Vagina (tissue), 2 donors: ENCODE data around the gene YEATS4. TPM values are rescaled to one million over a fixed set of nuclear protein-coding genes. Genes with fewer than 3 reads are reported as not detected.

Experiments
- DNase-seq, 2 donors: peaks; one replicate each; pipeline ENCODE4 v3.0.0-alpha.2; 2017; ENCODE audit errors: extremely low spot score in 2 of 2
- H3K27ac ChIP-seq: fragments of 200-600 bp; sonication (generic); one replicate; pipeline ENCODE4 v1.5.1; 2019
- H3K27me3 ChIP-seq: fragments of 200-600 bp; sonication (generic); one replicate; pipeline ENCODE4 v1.5.1; 2019
- H3K36me3 ChIP-seq, 2 donors: fragments of 200-600 bp; sonication (generic); one replicate each; pipeline ENCODE4 v1.5.1; 2017 to 2019
- H3K4me1 ChIP-seq: fragments of 200-600 bp; sonication (generic); one replicate; pipeline ENCODE4 v1.5.1; 2019
- H3K4me3 ChIP-seq, 2 donors: fragments of 200-600 bp; sonication (generic); 1 replicate in 1 of 2; 2 replicates in 1 of 2; pipeline ENCODE4 v1.5.1; 2016 to 2019
- H3K9me3 ChIP-seq: fragments of 200-600 bp; sonication (generic); one replicate; pipeline ENCODE4 v1.5.1; 2019
- POLR2A ChIP-seq, 2 donors: fragments of 450-650 bp; IDR thresholded peaks; one replicate each; pipeline ENCODE4 v1.6.1; 2017; ENCODE audit warnings: antibody characterized with exemption in 2 of 2, mild to moderate bottlenecking in 2 of 2, moderate library complexity in 2 of 2
- POLR2AphosphoS5 ChIP-seq, 2 donors: sonication (generic); formaldehyde crosslinking; IDR thresholded peaks; one replicate each; pipeline ENCODE4 v1.9.0; 2017; ENCODE audit warnings: antibody characterized with exemption in 2 of 2, mild to moderate bottlenecking in 2 of 2, low read depth in 1 of 2; ENCODE audit not compliant: insufficient read depth in 1 of 2
- intact Hi-C: fragments of 100-400 bp; cut with DNase I; formaldehyde crosslinking; loops from one replicate; pipeline ENCODE4 v1.15.1; 2023
- total RNA-seq: library from RNA; depleted of rRNA; stranded (reverse); fragments of >200 nt; gene quantifications from one replicate; pipeline ENCODE4 v1.2.3, GENCODE V29; 2016
- TF ChIP-seq, protein P1 (sequence below), 3 experiments: fragments of 450-650 bp in 2 of 3; fragments of 200-600 bp in 1 of 3; sonication (generic) in 1 of 3; IDR thresholded peaks; one replicate each; pipeline ENCODE4 v1.5.1; 2017 to 2019; ENCODE audit warnings: antibody characterized with exemption in 3 of 3, mild to moderate bottlenecking in 2 of 3, moderate library complexity in 2 of 3

Gene YEATS4
- total RNA-seq, 1 donor from 2014 or later = 6.1 TPM

DNA sequence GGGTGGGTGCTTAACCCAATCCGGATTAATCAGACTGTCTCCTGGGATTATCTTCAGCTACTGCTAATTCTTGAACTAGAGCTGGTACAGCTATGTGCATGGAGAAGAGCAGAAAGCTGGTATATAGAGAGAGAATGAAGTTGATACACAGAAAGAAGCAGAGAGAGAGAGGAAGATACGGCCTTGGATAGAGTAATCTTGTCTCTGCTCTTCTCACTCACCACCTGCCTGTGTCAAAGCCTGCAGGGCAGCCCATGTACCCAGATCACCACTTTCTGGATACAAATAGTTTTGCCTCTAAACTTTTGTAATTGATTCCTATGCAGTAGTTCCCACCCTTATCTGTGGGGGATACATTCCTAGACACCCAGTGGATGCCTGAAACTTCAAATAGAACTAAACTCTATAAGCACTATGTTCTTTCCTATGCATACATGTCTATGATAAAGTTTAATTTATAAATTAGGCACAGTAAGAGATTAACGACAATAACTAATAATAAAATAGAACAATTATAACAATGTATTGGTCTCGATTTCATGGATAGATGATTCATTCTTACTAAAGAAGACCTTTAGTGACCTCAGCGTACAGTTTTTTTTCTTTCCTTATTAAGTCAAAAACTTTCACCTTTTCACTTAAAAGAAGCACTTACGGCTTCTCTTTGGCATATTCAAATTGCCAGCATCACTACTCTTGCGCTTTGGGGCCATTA lies 45.5 kb downstream of the YEATS4 start:
- no peak for DNase-seq
- TF ChIP-seq, protein P1, sequence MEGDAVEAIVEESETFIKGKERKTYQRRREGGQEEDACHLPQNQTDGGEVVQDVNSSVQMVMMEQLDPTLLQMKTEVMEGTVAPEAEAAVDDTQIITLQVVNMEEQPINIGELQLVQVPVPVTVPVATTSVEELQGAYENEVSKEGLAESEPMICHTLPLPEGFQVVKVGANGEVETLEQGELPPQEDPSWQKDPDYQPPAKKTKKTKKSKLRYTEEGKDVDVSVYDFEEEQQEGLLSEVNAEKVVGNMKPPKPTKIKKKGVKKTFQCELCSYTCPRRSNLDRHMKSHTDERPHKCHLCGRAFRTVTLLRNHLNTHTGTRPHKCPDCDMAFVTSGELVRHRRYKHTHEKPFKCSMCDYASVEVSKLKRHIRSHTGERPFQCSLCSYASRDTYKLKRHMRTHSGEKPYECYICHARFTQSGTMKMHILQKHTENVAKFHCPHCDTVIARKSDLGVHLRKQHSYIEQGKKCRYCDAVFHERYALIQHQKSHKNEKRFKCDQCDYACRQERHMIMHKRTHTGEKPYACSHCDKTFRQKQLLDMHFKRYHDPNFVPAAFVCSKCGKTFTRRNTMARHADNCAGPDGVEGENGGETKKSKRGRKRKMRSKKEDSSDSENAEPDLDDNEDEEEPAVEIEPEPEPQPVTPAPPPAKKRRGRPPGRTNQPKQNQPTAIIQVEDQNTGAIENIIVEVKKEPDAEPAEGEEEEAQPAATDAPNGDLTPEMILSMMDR (IDR thresholded peaks at IDR 0.05) = no peak
- TF ChIP-seq POLR2A (IDR thresholded peaks at IDR 0.05) (no peak), POLR2AphosphoS5 (IDR thresholded peaks at IDR 0.05; ENCODE audit: insufficient read depth in 1 of 2, low read depth in 1 of 2) (no peak)
- no peak overlapping the region for H3K4me3 ChIP-seq
- H3K27me3 ChIP-seq = no peaks in the 10 kb centered on the region
- H3K27ac ChIP-seq = no peak overlapping the region
- H3K9me3 ChIP-seq = no peaks in the 10 kb centered on the region
- no peaks in the 10 kb centered on the region for H3K4me1 ChIP-seq
- no peaks in the 10 kb centered on the region for H3K36me3 ChIP-seq
- intact Hi-C loops = no loop called here

DNA sequence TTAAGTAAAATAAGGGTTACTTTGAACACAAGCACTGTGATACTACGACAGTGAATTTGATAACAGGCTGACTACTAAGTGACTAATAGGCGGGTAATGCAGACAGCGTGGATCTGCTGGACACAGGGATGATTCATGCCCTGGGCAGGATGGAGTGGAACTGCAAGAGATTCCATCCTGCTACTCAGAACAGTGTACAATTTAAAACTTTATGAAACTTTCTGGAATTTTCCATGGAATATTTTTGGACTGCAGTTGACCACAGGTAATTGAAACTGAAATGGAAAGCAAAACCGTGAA lies 46.0 kb downstream of the YEATS4 start:
- H3K27me3 ChIP-seq = no peaks in the 10 kb centered on the region
- no peaks in the 10 kb centered on the region for H3K4me1 ChIP-seq
- intact Hi-C loops = no loop called here
- no peaks in the 10 kb centered on the region for H3K36me3 ChIP-seq
- DNase-seq = no peak
- no peak overlapping the region for H3K27ac ChIP-seq
- TF ChIP-seq, protein P1 (IDR thresholded peaks at IDR 0.05) = no peak
- TF ChIP-seq POLR2AphosphoS5 (IDR thresholded peaks at IDR 0.05; ENCODE audit: insufficient read depth in 1 of 2, low read depth in 1 of 2) (no peak), POLR2A (IDR thresholded peaks at IDR 0.05) (no peak)
- H3K4me3 ChIP-seq = no peak overlapping the region
- H3K9me3 ChIP-seq = no peaks in the 10 kb centered on the region

DNA sequence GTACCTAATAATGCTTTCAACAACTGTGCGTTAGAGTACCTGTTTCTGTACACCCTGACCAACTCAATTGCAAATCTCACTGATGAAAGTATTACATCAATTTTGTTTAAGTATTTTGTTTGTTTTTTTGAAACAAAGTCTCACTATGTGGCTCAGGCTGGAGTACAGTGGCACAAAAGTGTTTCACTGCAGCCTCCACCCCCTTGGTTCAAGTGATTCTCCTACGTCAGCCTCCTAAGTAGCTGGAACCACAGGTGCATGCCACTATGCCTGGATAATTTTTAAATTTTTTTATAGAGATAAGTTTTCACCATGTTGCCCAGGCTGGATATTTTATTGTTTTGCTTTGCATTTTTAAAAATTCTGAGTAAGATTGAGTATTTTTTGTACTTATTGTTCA lies 46.7 kb downstream of the YEATS4 start:
- H3K9me3 ChIP-seq = no peaks in the 10 kb centered on the region
- TF ChIP-seq POLR2A (IDR thresholded peaks at IDR 0.05) (no peak), POLR2AphosphoS5 (IDR thresholded peaks at IDR 0.05; ENCODE audit: insufficient read depth in 1 of 2, low read depth in 1 of 2) (no peak)
- TF ChIP-seq, protein P1 (IDR thresholded peaks at IDR 0.05) = no peak
- no peaks in the 10 kb centered on the region for H3K36me3 ChIP-seq
- intact Hi-C loops = no loop called here
- DNase-seq = no peak
- no peaks in the 10 kb centered on the region for H3K27me3 ChIP-seq
- H3K4me3 ChIP-seq = no peak overlapping the region
- H3K4me1 ChIP-seq = no peaks in the 10 kb centered on the region
- no peak overlapping the region for H3K27ac ChIP-seq

DNA sequence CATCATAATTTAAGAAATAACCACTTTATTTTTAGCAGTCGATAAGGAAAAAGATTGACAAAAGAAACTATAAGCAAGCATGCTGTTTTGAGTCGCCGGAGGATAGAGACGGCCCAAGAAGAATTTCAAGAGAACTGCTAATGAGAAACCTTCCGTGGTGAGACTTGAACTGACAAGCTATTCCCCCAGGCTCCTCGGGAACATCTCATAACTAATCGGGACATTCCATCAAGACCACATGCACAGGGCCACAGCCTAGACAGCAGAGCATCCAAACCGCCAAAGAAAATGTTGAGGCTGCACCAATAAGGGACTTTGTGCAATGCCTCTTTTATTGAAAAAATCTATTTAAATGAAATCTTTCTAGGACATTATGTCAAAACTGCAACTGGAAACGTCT lies 51.0 kb downstream of the YEATS4 start:
- no peak for TF ChIP-seq POLR2AphosphoS5 (IDR thresholded peaks at IDR 0.05; ENCODE audit: insufficient read depth in 1 of 2, low read depth in 1 of 2)
- TF ChIP-seq POLR2A (IDR thresholded peaks at IDR 0.05) = no peak
- TF ChIP-seq, protein P1 (IDR thresholded peaks at IDR 0.05) = no peak
- Histone ChIP-seq H3K9me3 (no peaks in the 10 kb centered on the region), H3K4me1 (peaks cover 1% of the 10 kb centered on the region), H3K4me3 (no peak overlapping the region), H3K27me3 (no peaks in the 10 kb centered on the region), H3K36me3 (no peaks in the 10 kb centered on the region), H3K27ac (no peak overlapping the region)
- intact Hi-C loops = loop anchor here (10.0 kb wide), 1 partner anchor 164 kb away; no protein-coding TSS in a partner anchor
- no peak for DNase-seq

DNA sequence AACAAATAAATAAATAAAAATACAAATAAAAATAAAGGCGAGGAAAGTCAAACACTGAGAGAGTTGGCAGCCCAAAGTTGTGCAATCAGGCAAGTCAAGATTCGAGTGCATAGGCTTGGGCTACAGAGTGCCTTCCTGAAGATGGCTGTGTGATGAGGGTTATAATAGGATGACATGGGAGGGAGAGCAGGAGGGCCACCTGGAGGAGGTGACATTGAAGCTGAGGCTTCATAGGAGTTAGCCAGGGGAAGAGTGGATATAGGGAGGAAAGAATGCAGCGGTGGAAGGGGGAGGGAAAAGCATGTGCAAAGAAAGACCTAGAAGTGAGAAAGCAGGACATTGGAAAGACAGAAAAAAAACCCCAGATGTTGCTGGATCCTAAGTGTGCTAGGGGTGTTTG lies 53.1 kb downstream of the YEATS4 start:
- no peak for TF ChIP-seq POLR2A (IDR thresholded peaks at IDR 0.05)
- TF ChIP-seq, protein P1 (IDR thresholded peaks at IDR 0.05) = no peak
- no peak for TF ChIP-seq POLR2AphosphoS5 (IDR thresholded peaks at IDR 0.05; ENCODE audit: insufficient read depth in 1 of 2, low read depth in 1 of 2)
- no peak overlapping the region for H3K27ac ChIP-seq
- intact Hi-C loops = loop anchor here (10.0 kb wide), 1 partner anchor 162 kb away; no protein-coding TSS in a partner anchor
- H3K9me3 ChIP-seq = no peaks in the 10 kb centered on the region
- no peak overlapping the region for H3K4me3 ChIP-seq
- DNase-seq = no peak
- peaks cover 12% of the 10 kb centered on the region for H3K4me1 ChIP-seq
- H3K27me3 ChIP-seq = no peaks in the 10 kb centered on the region
- H3K36me3 ChIP-seq = no peaks in the 10 kb centered on the region
